ENCODE results near the gene CEP162. TPM values are rescaled to one million over a fixed set of nuclear protein-coding genes. Genes with fewer than 3 reads are reported as not detected.
"Not testable (repeated sequence)": the region's sequence is repeated elsewhere in the genome, so short reads cannot be mapped to it uniquely, and the experiment has no call there.

CEP162 gene
- total RNA-seq, 4 donors from 2014 or later, result 1.9 to 4.4 (median 3.2) TPM

DNA sequence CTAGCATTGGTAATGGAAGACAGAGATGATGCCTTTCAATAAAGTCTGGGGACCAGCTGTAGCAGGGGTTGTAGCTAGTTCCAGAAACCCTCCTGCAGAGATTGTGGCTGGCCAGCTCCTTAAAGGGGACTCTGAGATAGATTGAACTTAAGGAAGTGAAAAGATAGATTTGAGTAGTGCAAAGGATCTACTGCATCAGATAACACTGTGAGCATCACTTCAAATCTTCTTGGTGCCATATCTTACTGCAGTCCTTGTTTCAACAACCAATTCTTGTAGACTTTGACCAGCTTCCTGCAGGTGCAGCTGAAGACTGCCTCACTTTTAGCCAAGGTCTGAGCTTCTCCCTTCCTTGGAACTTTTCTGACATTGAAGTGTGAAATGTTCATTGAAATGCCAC is 14.8 kb upstream of the CEP162 start:
- intact Hi-C loops (cut with DNase I; ENCODE audit: low total_unique reads) (no loop called here), in situ Hi-C loops (cut with MboI; ENCODE audit: low sequenced_read_pairs in 4 of 4) (no loop called here)
- Histone ChIP-seq H3K4me1 (no peaks in the 10 kb centered on the region), H3K36me3 (no peaks in the 10 kb centered on the region), H3K9me3 (no peaks in the 10 kb centered on the region), H3K27ac (no peak overlapping the region), H3K27me3 (no peaks in the 10 kb centered on the region), H3K4me3 (no peak overlapping the region)
- no peak for DNase-seq
- no peak for ATAC-seq
- TF ChIP-seq, protein P1, sequence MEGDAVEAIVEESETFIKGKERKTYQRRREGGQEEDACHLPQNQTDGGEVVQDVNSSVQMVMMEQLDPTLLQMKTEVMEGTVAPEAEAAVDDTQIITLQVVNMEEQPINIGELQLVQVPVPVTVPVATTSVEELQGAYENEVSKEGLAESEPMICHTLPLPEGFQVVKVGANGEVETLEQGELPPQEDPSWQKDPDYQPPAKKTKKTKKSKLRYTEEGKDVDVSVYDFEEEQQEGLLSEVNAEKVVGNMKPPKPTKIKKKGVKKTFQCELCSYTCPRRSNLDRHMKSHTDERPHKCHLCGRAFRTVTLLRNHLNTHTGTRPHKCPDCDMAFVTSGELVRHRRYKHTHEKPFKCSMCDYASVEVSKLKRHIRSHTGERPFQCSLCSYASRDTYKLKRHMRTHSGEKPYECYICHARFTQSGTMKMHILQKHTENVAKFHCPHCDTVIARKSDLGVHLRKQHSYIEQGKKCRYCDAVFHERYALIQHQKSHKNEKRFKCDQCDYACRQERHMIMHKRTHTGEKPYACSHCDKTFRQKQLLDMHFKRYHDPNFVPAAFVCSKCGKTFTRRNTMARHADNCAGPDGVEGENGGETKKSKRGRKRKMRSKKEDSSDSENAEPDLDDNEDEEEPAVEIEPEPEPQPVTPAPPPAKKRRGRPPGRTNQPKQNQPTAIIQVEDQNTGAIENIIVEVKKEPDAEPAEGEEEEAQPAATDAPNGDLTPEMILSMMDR (IDR thresholded peaks at IDR 0.05 in 4 of 5, conservative IDR thresholded peaks at IDR 0.05 in 1 of 5), result no peak
- no peak for TF ChIP-seq POLR2A (IDR thresholded peaks at IDR 0.05)

DNA sequence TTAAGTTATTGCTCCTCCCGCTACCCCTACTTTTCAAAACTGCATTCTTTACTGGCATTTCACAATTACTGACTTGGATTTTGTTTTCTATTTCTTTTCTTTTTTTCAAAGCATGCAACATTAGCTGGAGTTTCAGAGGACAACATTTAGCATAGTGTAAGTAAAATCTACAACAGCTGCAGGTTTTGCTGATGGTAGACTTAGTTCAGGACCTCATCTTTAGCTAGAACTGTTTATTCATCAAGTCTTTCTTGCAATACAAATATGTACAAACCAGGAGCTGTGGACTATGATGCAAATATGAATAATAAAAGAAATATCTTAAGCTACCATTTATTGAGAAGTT is 728 bp upstream of the CEP162 start:
- ATAC-seq (peak in 1 of 2 donors; percentile 6), DNase-seq (no peak)
- Histone ChIP-seq H3K4me1 (peaks cover 0 to 12% of the 10 kb centered on the region in 2 donors), H3K4me3 (peak overlapping the region; percentile 84 to 94 (median 90)), H3K36me3 (no peaks in the 10 kb centered on the region), H3K9me3 (no peaks in the 10 kb centered on the region), H3K27ac (peak overlapping the region; percentile 81 to 95 (median 92)), H3K27me3 (no peaks in the 10 kb centered on the region)
- intact Hi-C loops (cut with DNase I; ENCODE audit: low total_unique reads) (loop anchor here (10.0 kb wide), 1 partner anchor 1163 kb away; the partner anchor contains the start of genes DOP1A and UBE3D), in situ Hi-C loops (cut with MboI; ENCODE audit: low sequenced_read_pairs in 4 of 4) (no loop called here)
- TF ChIP-seq, protein P1 (IDR thresholded peaks at IDR 0.05 in 4 of 5, conservative IDR thresholded peaks at IDR 0.05 in 1 of 5), result peak in 1 of 5 experiments; percentile 6
- TF ChIP-seq POLR2A (IDR thresholded peaks at IDR 0.05), result no peak

DNA sequence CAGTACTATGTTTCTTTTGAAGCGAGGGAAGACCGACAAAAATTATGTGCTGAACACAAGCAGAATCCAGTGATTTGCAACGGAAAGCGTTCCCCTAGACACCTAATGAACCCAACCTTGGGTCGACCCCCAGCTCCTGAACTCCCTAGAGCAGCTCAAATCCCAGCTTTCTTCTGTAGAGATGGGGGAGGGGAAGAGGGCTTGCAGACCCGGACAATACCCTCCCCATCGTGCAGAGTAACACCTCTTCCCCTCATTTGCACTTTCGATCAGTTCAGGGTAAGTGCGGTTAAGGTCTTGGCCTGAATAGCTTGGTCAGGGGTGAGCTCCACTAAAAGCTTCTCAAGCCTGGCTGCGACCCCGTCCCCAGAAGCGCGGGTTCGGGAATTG is 404 bp downstream of the CEP162 start:
- DNase-seq (no peak), ATAC-seq (peak in 1 of 2 donors; percentile 4)
- Histone ChIP-seq H3K27ac (peak overlapping the region; percentile 81 to 95 (median 92)), H3K4me1 (peaks cover 0 to 12% of the 10 kb centered on the region in 2 donors), H3K27me3 (no peaks in the 10 kb centered on the region), H3K36me3 (no peaks in the 10 kb centered on the region), H3K4me3 (peak overlapping the region; percentile 84 to 94 (median 90)), H3K9me3 (no peaks in the 10 kb centered on the region)
- intact Hi-C loops (cut with DNase I; ENCODE audit: low total_unique reads) (loop anchor here (1.0 to 10.0 kb wide), 2 partner anchors 368 to 1162 kb away; partner anchors contain the start of genes CYB5R4, DOP1A and UBE3D), in situ Hi-C loops (cut with MboI; ENCODE audit: low sequenced_read_pairs in 4 of 4) (no loop called here)
- no peak for TF ChIP-seq POLR2A (IDR thresholded peaks at IDR 0.05)
- TF ChIP-seq, protein P1 (IDR thresholded peaks at IDR 0.05 in 4 of 5, conservative IDR thresholded peaks at IDR 0.05 in 1 of 5), result no peak

DNA sequence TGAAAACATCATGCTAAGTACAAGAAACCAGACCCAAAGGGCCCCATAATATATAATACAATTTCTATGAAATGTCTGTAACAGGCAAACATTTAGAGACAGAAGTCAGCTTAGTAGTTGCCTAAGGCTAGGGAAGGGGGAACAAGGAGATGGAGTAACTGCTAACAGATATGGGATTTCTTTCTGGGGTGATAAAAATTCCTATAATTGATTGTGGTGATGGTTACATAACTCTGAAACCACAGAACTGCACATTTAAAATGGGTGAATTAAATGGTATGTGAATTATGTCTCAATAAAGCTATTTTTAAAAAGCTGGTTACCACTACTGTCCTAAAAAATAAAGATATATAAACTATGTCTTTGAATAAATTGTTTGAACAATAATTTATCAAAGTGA is 3.2 kb downstream of the CEP162 start:
- DNase-seq, result no peak
- Histone ChIP-seq H3K36me3 (no peaks in the 10 kb centered on the region), H3K27me3 (no peaks in the 10 kb centered on the region), H3K27ac (no peak overlapping the region), H3K4me1 (peaks cover 0 to 12% of the 10 kb centered on the region in 2 donors), H3K9me3 (no peaks in the 10 kb centered on the region), H3K4me3 (no peak overlapping the region)
- in situ Hi-C loops (cut with MboI; ENCODE audit: low sequenced_read_pairs in 4 of 4) (loop anchor here (5.0 to 25.0 kb wide), 2 partner anchors 337 to 342 kb away; no protein-coding TSS in a partner anchor), intact Hi-C loops (cut with DNase I; ENCODE audit: low total_unique reads) (loop anchor here (10.0 kb wide), 1 partner anchor 1159 kb away; the partner anchor contains the start of genes DOP1A and UBE3D)
- ATAC-seq, result no peak
- TF ChIP-seq, protein P1 (IDR thresholded peaks at IDR 0.05 in 4 of 5, conservative IDR thresholded peaks at IDR 0.05 in 1 of 5), result no peak
- TF ChIP-seq POLR2A (IDR thresholded peaks at IDR 0.05), result no peak

DNA sequence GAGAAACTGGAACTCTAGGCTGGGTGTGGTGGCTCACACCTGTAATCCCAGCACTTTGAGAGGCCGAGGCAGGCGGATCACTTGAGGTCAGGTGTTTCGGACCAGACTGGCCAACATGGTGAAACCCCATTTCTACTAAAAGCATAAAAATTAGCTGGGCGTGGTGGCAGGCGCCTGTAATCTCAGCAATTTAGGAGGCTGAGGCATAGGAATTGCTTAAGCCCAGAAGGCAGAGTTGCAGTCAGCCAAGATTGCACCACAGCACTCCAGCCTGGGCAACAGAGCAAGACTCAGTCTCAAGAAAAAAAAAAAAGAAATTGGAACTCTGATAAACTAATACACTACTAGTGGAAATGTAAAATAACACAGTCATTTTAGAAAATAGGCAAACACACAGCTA is 3.8 kb downstream of the CEP162 start:
- H3K9me3 ChIP-seq, H3K27ac ChIP-seq, H3K27me3 ChIP-seq, ATAC-seq, DNase-seq, H3K36me3 ChIP-seq, H3K4me3 ChIP-seq: not testable (repeated sequence)
- H3K4me1 ChIP-seq, result peaks cover 0 to 11% of the 10 kb centered on the region in 2 donors
- intact Hi-C loops (cut with DNase I; ENCODE audit: low total_unique reads), result loop anchor here (10.0 kb wide), 1 partner anchor 1159 kb away; the partner anchor contains the start of genes DOP1A and UBE3D
- in situ Hi-C loops (cut with MboI; ENCODE audit: low sequenced_read_pairs in 4 of 4), result loop anchor here (5.0 to 25.0 kb wide), 2 partner anchors 336 to 341 kb away; no protein-coding TSS in a partner anchor

All from gastrocnemius medialis (tissue), 4 donors.